HCT116 (cell line): ENCODE data around the gene EIF2A. TPM values are rescaled to one million over a fixed set of nuclear protein-coding genes. Genes with fewer than 3 reads are reported as not detected.

Experiments
- ATAC-seq: fragments of 200-7000 bp; cut with Tn5 transposase; 2 replicates; pipeline ENCODE4 v1.9.1; 2020; ENCODE audit warnings: mild to moderate bottlenecking, moderate library complexity
- BruUV-seq: library from RNA; stranded (reverse); fragments of 400-500 nt; replicated peaks from 2 replicates; lab custom pipeline; 2021; lab: Mats Ljungman, UMichigan
- CTCF ChIA-PET: fragments of 300-600 bp; sonication (Branson Sonifier 250); formaldehyde crosslinking; loops from one replicate; lab custom pipeline; 2021; ENCODE audit warnings: antibody characterized with exemption; lab: Charles Lee
- POLR2A ChIA-PET: fragments of 300-600, 350-600 bp; sonication (Branson Sonifier 250); formaldehyde crosslinking; loops from one replicate; lab custom pipeline; 2021; ENCODE audit warnings: antibody characterized with exemption; lab: Charles Lee
- RAD21 ChIA-PET, 2 experiments: fragments of 300-600 bp; sonication (Branson Sonifier 250); formaldehyde crosslinking; loops; one replicate each; lab custom pipeline; 2023; ENCODE audit warnings: low total read pairs in 2 of 2; ENCODE audit not compliant: uncharacterized antibody in 2 of 2, unreplicated experiment in 2 of 2, low non-redundant PET in 1 of 2; lab: Charles Lee
- DNase-seq: peaks from one replicate; pipeline ENCODE4 v3.0.0-alpha.2; 2010; ENCODE audit warnings: low read depth, low spot score
- H2AFZ ChIP-seq: fragments of 200-600 bp; shearing (Covaris generic), sonication (generic); 2 replicates; pipeline ENCODE4 v1.6.1; 2017; ENCODE audit warnings: low read depth, mixed run types, mixed read lengths, antibody characterized with exemption, low read length; ENCODE audit not compliant: poor library complexity, severe bottlenecking
- H3K27ac ChIP-seq: 2 replicates; pipeline ENCODE4 v1.5.1; 2012; ENCODE audit warnings: low read depth, low read length
- H3K27me3 ChIP-seq: fragments of 200-600 bp; sonication (generic); 2 replicates; pipeline ENCODE4 v1.6.1; 2016; ENCODE audit warnings: mixed run types, low read length, mixed read lengths; ENCODE audit not compliant: insufficient read depth
- H3K36me3 ChIP-seq, 2 experiments: fragments of 200-500 bp in 1 of 2; fragments of 200-600 bp in 1 of 2; sonication (Bioruptor generic) in 1 of 2; sonication (generic) in 1 of 2; 2 replicates each; pipeline versions ENCODE4 v1.5.1 to v1.6.1; 2014 to 2016; ENCODE audit warnings: low read length in 2 of 2, inconsistent platforms in 1 of 2, mixed read lengths in 1 of 2, mixed run types in 1 of 2; ENCODE audit not compliant: insufficient read depth in 2 of 2, control insufficient read depth in 1 of 2
- H3K4me1 ChIP-seq, 2 experiments: fragments of 200-600 bp in 1 of 2; sonication (generic) in 1 of 2; 2 replicates each; pipeline versions ENCODE4 v1.5.1 to v1.6.1; 2012 to 2017; ENCODE audit warnings: low read length in 2 of 2, inconsistent platforms in 1 of 2, mild to moderate bottlenecking in 1 of 2, mixed read lengths in 1 of 2, mixed run types in 1 of 2, moderate library complexity in 1 of 2; ENCODE audit not compliant: insufficient read depth in 2 of 2, control insufficient read depth in 1 of 2
- H3K4me2 ChIP-seq: fragments of 200-600 bp; sonication (generic); 2 replicates; pipeline ENCODE4 v1.6.1; 2017; ENCODE audit warnings: mixed run types, low read length, mixed read lengths
- H3K4me3 ChIP-seq, 2 experiments: fragments of 200-600 bp in 1 of 2; sonication (generic) in 1 of 2; replicated peaks in 1 of 2; 2 replicates each; pipeline ENCODE4 v1.5.1; 2011 to 2016; ENCODE audit warnings: low read length in 2 of 2, control low read depth in 1 of 2, low read depth in 1 of 2, mild to moderate bottlenecking in 1 of 2, mixed read lengths in 1 of 2, mixed run types in 1 of 2
- H3K79me2 ChIP-seq: fragments of 200-600 bp; sonication (generic); 2 replicates; pipeline ENCODE4 v1.6.1; 2017; ENCODE audit warnings: mild to moderate bottlenecking, mixed run types, low read length, moderate library complexity, mixed read lengths; ENCODE audit not compliant: insufficient read depth
- H3K9ac ChIP-seq: fragments of 200-600 bp; sonication (generic); 2 replicates; pipeline ENCODE4 v1.6.1; 2016; ENCODE audit warnings: low read length, mixed read lengths
- H3K9me2 ChIP-seq: fragments of 200-600 bp; sonication (generic), shearing (Covaris generic); 2 replicates; pipeline ENCODE4 v1.6.1; 2017; ENCODE audit warnings: mixed run types, mild to moderate bottlenecking, moderate library complexity; ENCODE audit not compliant: insufficient read depth
- H3K9me3 ChIP-seq, 2 experiments: fragments of 200-500 bp in 1 of 2; fragments of 200-600 bp in 1 of 2; sonication (Bioruptor generic) in 1 of 2; sonication (generic) in 1 of 2; 2 replicates each; pipeline ENCODE4 v1.6.1; 2014 to 2017; ENCODE audit warnings: low read length in 2 of 2, mixed read lengths in 2 of 2, inconsistent platforms in 1 of 2, low read depth in 1 of 2, mild to moderate bottlenecking in 1 of 2, mixed run types in 1 of 2, moderate library complexity in 1 of 2; ENCODE audit not compliant: control insufficient read depth in 1 of 2, insufficient read depth in 1 of 2
- H4K20me1 ChIP-seq: fragments of 200-600 bp; sonication (generic), shearing (Covaris generic); 2 replicates; pipeline ENCODE4 v1.6.1; 2017; ENCODE audit warnings: mixed run types, mild to moderate bottlenecking, moderate library complexity; ENCODE audit not compliant: insufficient read depth
- CBX3 ChIP-seq: IDR thresholded peaks from 2 replicates; pipeline ENCODE4 v1.6.1; 2012; ENCODE audit warnings: low read depth
- ELF1 ChIP-seq: IDR thresholded peaks from 2 replicates; pipeline ENCODE4 v1.6.1; 2012; ENCODE audit warnings: low read depth, borderline replicate concordance
- FOSL1 ChIP-seq: IDR thresholded peaks from 2 replicates; pipeline ENCODE4 v1.6.1; 2012; ENCODE audit warnings: low read depth
- JUND ChIP-seq: IDR thresholded peaks from 2 replicates; pipeline ENCODE4 v1.6.1; 2012
- POLR2A ChIP-seq: IDR thresholded peaks from 2 replicates; pipeline ENCODE4 v1.7.0; 2011; ENCODE audit warnings: borderline replicate concordance; ENCODE audit not compliant: insufficient read depth, insufficient read length; ENCODE audit errors: extremely low read depth
- RAD21 ChIP-seq: IDR thresholded peaks from 2 replicates; pipeline ENCODE4 v1.6.1; 2012; ENCODE audit warnings: low read depth, mild to moderate bottlenecking
- SRF ChIP-seq: IDR thresholded peaks from 2 replicates; pipeline ENCODE4 v1.6.1; 2012; ENCODE audit warnings: low read depth
- TCF7L2 ChIP-seq: IDR thresholded peaks from 2 replicates; pipeline ENCODE4 v1.7.0; 2011; ENCODE audit warnings: borderline replicate concordance, inconsistent platforms; ENCODE audit not compliant: insufficient read depth, insufficient read length; ENCODE audit errors: extremely low read depth
- YY1 ChIP-seq: IDR thresholded peaks from 2 replicates; pipeline ENCODE4 v1.6.1; 2011; ENCODE audit warnings: low read length, low read depth, moderate library complexity, mild to moderate bottlenecking; ENCODE audit not compliant: insufficient replicate concordance; ENCODE audit errors: extremely low read depth
- ZFX ChIP-seq: fragments of 450-650 bp; IDR thresholded peaks from 2 replicates; pipeline ENCODE4 v1.6.1; 2017
- ZNF274 ChIP-seq: fragments of 200-500 bp; sonication (Bioruptor generic); IDR thresholded peaks from 2 replicates; pipeline ENCODE4 v1.6.1; 2014; ENCODE audit warnings: mild to moderate bottlenecking, low read depth, low read length, inconsistent platforms
- intact Hi-C: fragments of 100-400 bp; cut with micrococcal nuclease; formaldehyde crosslinking; loops from 2 replicates; pipeline ENCODE4 v1.10.0; 2022
- total RNA-seq: library from RNA; stranded (reverse); gene quantifications from one replicate; pipeline ENCODE4 v1.2.1, GENCODE V29; 2021; ENCODE audit not compliant: unreplicated experiment
- TF ChIP-seq, protein P1 (sequence below): IDR thresholded peaks from 2 replicates; pipeline ENCODE4 v1.6.1; 2012; ENCODE audit warnings: low read depth

EIF2A gene
- total RNA-seq, 1 experiment from 2014 or later = 126 TPM

DNA sequence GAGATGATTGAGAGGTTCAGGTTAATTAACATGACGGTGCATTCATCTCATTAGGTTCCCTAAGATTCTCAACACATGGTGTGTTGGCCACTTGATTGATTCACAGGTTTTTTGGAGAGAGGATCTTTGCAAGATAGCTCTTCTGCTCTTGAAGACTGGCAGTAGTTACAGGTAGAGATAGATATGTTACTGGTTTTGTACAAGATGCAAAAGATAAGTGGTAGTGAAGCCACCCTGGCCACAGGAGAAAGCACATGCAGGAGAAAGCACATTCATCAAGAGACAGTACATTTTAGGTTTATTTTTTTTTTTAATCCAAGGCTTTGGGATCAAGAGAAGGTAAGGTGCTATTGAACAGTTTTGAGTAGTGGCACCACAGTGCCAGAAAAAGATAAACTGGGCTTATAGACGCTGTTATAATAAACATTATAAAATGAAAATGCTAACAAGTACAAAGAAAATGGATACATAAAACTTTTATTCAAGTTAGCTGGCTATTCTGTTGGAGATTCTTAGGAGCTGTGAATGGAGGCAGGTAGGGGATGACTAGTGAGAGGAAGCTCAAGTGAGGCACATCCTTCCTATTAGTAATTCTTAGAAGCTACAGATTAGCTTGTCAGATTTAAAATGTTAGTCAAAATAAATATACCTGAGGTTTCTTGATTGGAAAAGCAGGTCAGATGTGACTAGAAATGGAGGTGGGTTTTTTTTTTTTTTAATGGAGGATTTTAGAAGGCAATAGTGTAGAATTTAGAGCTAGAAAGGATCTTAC is 67.3 kb downstream of the EIF2A start:
- H3K4me1 ChIP-seq = no peaks in the 10 kb centered on the region
- ChIA-PET POLR2A (interaction anchor here (0.5 to 0.7 kb wide), 2 partner anchors 11 to 476 kb away, joined by 4 to 6 read pairs; no protein-coding TSS in a partner anchor), RAD21 (no interaction called here), CTCF (no interaction called here)
- H3K27ac ChIP-seq = no peak overlapping the region
- no peak overlapping the region for H3K4me2 ChIP-seq
- BruUV-seq = no TSS peak
- DNase-seq (no peak), ATAC-seq (no peak)
- no peaks in the 10 kb centered on the region for H3K27me3 ChIP-seq
- peaks cover 7% of the 10 kb centered on the region; the same call in 1 of the 2 replicates for H4K20me1 ChIP-seq
- no peaks in the 10 kb centered on the region for H3K36me3 ChIP-seq
- H3K79me2 ChIP-seq = peaks cover 80% of the 10 kb centered on the region
- H3K9me2 ChIP-seq = no peaks in the 10 kb centered on the region
- TF ChIP-seq ZNF274 (no peak), TCF7L2 (no peak), ELF1 (no peak), ZFX (no peak), RAD21 (no peak), CBX3 (no peak), FOSL1 (no peak), SRF (no peak), JUND (no peak), POLR2A (no peak), YY1 (no peak)
- TF ChIP-seq, protein P1, sequence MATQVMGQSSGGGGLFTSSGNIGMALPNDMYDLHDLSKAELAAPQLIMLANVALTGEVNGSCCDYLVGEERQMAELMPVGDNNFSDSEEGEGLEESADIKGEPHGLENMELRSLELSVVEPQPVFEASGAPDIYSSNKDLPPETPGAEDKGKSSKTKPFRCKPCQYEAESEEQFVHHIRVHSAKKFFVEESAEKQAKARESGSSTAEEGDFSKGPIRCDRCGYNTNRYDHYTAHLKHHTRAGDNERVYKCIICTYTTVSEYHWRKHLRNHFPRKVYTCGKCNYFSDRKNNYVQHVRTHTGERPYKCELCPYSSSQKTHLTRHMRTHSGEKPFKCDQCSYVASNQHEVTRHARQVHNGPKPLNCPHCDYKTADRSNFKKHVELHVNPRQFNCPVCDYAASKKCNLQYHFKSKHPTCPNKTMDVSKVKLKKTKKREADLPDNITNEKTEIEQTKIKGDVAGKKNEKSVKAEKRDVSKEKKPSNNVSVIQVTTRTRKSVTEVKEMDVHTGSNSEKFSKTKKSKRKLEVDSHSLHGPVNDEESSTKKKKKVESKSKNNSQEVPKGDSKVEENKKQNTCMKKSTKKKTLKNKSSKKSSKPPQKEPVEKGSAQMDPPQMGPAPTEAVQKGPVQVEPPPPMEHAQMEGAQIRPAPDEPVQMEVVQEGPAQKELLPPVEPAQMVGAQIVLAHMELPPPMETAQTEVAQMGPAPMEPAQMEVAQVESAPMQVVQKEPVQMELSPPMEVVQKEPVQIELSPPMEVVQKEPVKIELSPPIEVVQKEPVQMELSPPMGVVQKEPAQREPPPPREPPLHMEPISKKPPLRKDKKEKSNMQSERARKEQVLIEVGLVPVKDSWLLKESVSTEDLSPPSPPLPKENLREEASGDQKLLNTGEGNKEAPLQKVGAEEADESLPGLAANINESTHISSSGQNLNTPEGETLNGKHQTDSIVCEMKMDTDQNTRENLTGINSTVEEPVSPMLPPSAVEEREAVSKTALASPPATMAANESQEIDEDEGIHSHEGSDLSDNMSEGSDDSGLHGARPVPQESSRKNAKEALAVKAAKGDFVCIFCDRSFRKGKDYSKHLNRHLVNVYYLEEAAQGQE = no peak
- TF ChIP-seq, all 23 proteins: peak for 0
- Histone ChIP-seq H2AFZ (no peak overlapping the region), H3K9ac (no peak overlapping the region), H3K9me3 (no peaks in the 10 kb centered on the region), H3K4me3 (no peak overlapping the region)
- intact Hi-C loops = no loop called here
